Measurements from ENCODE around the gene THRB.

Gene THRB

GRCh38 chr3:24494618-24495325 is at the start of gene THRB:
THRB (minus strand) TSS chr3:24494850.
- no peak for FAIRE-seq

- no peak for FAIRE-seq
Measured at GRCh38 chr3:24541935-24542334, 47.3 kb upstream of the THRB start.

GRCh38 chr3:24540821-24541220 is 46.2 kb upstream of the THRB start:
- FAIRE-seq: no peak

- FAIRE-seq: peak; percentile 31
Measured at GRCh38 chr3:24539699-24540098, 45.0 kb upstream of the THRB start.

GRCh38 chr3:24538891-24539290 is 44.2 kb upstream of the THRB start:
- FAIRE-seq: no peak

GRCh38 chr3:24533561-24534193 is 39.0 kb upstream of the THRB start:
- FAIRE-seq: no peak

- FAIRE-seq: no peak
Measured at GRCh38 chr3:24530471-24530870, 35.8 kb upstream of the THRB start.

- FAIRE-seq: no peak
Measured at GRCh38 chr3:24529210-24529609, 34.6 kb upstream of the THRB start.

- FAIRE-seq: peak; percentile 18
Measured at GRCh38 chr3:24526640-24527212, 32.1 kb upstream of the THRB start.

GRCh38 chr3:24525557-24525956 is 30.9 kb upstream of the THRB start:
- FAIRE-seq: no peak

- no peak for FAIRE-seq
Measured at GRCh38 chr3:24525022-24525421, 30.4 kb upstream of the THRB start.

- FAIRE-seq: no peak
Measured at GRCh38 chr3:24523988-24524727, 29.5 kb upstream of the THRB start.

GRCh38 chr3:24523215-24523614 is 28.6 kb upstream of the THRB start:
- FAIRE-seq: no peak

GRCh38 chr3:24522146-24522579 is 27.5 kb upstream of the THRB start:
- no peak for FAIRE-seq

GRCh38 chr3:24521420-24522145 is 26.9 kb upstream of the THRB start:
- no peak for FAIRE-seq

GRCh38 chr3:24520976-24521419 is 26.3 kb upstream of the THRB start:
- FAIRE-seq: no peak

- FAIRE-seq: no peak
Measured at GRCh38 chr3:24520101-24520495, 25.4 kb upstream of the THRB start.

GRCh38 chr3:24519368-24520100 is 24.9 kb upstream of the THRB start:
- no peak for FAIRE-seq

- no peak for FAIRE-seq
Measured at GRCh38 chr3:24518990-24519367, 24.3 kb upstream of the THRB start.

GRCh38 chr3:24514119-24514518 is 19.5 kb upstream of the THRB start:
- no peak for FAIRE-seq

- no peak for FAIRE-seq
Measured at GRCh38 chr3:24513463-24513862, 18.8 kb upstream of the THRB start.

Data from endometrium (tissue), 2 donors.